Measurements from ENCODE around the gene TTC22.

Gene TTC22

GRCh38 chr1:54745274-54745673 lies 55.8 kb downstream of the TTC22 start:
- DNase-seq = no peak

- no peak for DNase-seq
Measured at GRCh38 chr1:54744696-54745095, 56.4 kb downstream of the TTC22 start.

- no peak for DNase-seq
Measured at GRCh38 chr1:54743416-54744226, 57.5 kb downstream of the TTC22 start.

GRCh38 chr1:54742282-54742681 lies 58.8 kb downstream of the TTC22 start:
- no peak for DNase-seq

GRCh38 chr1:54741531-54741930 lies 59.6 kb downstream of the TTC22 start:
- no peak for DNase-seq

- DNase-seq = no peak
Measured at GRCh38 chr1:54738244-54738643, 62.9 kb downstream of the TTC22 start.

- DNase-seq = no peak
Measured at GRCh38 chr1:54736685-54737084, 64.4 kb downstream of the TTC22 start.
